ENCODE measurements around the gene CAMSAP2. TPM values are rescaled to one million over a fixed set of nuclear protein-coding genes. Genes with fewer than 3 reads are reported as not detected.

CAMSAP2 gene
- total RNA-seq, 1 experiment from 2014 or later, result 20.7 TPM

DNA sequence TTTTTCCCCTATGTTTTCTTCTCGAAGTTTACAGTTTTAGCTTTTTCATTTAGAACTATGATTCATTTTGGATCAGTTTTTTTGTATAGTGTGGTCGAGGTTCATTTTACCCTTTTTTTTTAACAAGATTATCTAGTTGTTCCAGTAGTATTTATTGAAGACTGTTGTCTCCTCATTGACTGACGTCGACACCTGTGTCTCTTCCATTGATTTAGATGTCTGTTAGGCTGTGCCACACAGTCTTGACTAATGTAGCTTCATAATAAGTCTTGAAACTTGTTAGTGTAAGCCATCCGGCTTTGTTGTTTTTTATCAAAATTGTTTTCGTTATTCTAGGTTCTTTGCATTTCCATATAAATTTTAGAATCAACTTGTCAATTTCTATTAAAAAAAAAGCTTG lies 45.2 kb downstream of the CAMSAP2 start:
- no peak for TF ChIP-seq ZNF317 (CRISPR knock-in tag; IDR thresholded peaks at IDR 0.05; ENCODE audit: borderline replicate concordance, low read depth)
- TF ChIP-seq ESRRA (CRISPR knock-in tag; IDR thresholded peaks at IDR 0.05; ENCODE audit: borderline replicate concordance), result no peak
- TF ChIP-seq, protein P1, sequence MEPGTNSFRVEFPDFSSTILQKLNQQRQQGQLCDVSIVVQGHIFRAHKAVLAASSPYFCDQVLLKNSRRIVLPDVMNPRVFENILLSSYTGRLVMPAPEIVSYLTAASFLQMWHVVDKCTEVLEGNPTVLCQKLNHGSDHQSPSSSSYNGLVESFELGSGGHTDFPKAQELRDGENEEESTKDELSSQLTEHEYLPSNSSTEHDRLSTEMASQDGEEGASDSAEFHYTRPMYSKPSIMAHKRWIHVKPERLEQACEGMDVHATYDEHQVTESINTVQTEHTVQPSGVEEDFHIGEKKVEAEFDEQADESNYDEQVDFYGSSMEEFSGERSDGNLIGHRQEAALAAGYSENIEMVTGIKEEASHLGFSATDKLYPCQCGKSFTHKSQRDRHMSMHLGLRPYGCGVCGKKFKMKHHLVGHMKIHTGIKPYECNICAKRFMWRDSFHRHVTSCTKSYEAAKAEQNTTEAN (CRISPR knock-in tag; IDR thresholded peaks at IDR 0.05), result no peak
- TF ChIP-seq ZNF396 (CRISPR knock-in tag; IDR thresholded peaks at IDR 0.05; ENCODE audit: borderline replicate concordance), result no peak
- no peak for TF ChIP-seq NFE2L1 (CRISPR knock-in tag; IDR thresholded peaks at IDR 0.05)
- H3K4me1 Mint-ChIP-seq, result peaks cover 14% of the 10 kb centered on the region
- H3K27me3 Mint-ChIP-seq (ENCODE audit: low read depth), result no peaks in the 10 kb centered on the region
- peaks cover 28% of the 10 kb centered on the region for H3K36me3 Mint-ChIP-seq
- H3K27ac Mint-ChIP-seq, result no peak overlapping the region
- H3K9me3 Mint-ChIP-seq, result peaks cover 20% of the 10 kb centered on the region
- ChIA-PET POLR2A (no interaction called here), CTCF (no interaction called here)
- no peak for ATAC-seq
- H3K4me3 Mint-ChIP-seq, result no peak overlapping the region
- no peak for DNase-seq (ENCODE audit: low spot score)

DNA sequence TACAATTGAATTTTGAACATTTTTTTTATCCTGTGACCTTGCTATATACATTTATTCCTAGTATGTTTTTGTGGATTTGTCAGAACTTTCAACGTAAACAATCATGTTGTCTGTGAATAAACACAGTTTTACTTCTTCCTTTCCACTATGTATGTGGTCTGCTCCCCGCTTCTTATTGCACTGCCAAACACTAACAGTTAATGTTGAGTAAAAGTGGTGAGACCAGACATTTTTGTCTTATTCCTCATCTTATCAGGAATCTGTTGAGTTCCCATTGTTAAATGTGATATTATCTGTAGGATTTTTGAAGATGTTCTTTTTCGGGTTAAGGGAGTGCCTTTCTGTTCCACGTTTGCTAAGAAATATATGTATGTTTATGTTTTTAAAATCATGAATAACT lies 45.9 kb downstream of the CAMSAP2 start:
- TF ChIP-seq, protein P2, sequence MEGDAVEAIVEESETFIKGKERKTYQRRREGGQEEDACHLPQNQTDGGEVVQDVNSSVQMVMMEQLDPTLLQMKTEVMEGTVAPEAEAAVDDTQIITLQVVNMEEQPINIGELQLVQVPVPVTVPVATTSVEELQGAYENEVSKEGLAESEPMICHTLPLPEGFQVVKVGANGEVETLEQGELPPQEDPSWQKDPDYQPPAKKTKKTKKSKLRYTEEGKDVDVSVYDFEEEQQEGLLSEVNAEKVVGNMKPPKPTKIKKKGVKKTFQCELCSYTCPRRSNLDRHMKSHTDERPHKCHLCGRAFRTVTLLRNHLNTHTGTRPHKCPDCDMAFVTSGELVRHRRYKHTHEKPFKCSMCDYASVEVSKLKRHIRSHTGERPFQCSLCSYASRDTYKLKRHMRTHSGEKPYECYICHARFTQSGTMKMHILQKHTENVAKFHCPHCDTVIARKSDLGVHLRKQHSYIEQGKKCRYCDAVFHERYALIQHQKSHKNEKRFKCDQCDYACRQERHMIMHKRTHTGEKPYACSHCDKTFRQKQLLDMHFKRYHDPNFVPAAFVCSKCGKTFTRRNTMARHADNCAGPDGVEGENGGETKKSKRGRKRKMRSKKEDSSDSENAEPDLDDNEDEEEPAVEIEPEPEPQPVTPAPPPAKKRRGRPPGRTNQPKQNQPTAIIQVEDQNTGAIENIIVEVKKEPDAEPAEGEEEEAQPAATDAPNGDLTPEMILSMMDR (IDR thresholded peaks at IDR 0.05), result no peak
- no peak for TF ChIP-seq TP53 (CRISPR knock-in tag; IDR thresholded peaks at IDR 0.05)
- TF ChIP-seq IRF2 (CRISPR knock-in tag; IDR thresholded peaks at IDR 0.05; ENCODE audit: borderline replicate concordance, low read depth), result no peak
- TF ChIP-seq, protein P3, sequence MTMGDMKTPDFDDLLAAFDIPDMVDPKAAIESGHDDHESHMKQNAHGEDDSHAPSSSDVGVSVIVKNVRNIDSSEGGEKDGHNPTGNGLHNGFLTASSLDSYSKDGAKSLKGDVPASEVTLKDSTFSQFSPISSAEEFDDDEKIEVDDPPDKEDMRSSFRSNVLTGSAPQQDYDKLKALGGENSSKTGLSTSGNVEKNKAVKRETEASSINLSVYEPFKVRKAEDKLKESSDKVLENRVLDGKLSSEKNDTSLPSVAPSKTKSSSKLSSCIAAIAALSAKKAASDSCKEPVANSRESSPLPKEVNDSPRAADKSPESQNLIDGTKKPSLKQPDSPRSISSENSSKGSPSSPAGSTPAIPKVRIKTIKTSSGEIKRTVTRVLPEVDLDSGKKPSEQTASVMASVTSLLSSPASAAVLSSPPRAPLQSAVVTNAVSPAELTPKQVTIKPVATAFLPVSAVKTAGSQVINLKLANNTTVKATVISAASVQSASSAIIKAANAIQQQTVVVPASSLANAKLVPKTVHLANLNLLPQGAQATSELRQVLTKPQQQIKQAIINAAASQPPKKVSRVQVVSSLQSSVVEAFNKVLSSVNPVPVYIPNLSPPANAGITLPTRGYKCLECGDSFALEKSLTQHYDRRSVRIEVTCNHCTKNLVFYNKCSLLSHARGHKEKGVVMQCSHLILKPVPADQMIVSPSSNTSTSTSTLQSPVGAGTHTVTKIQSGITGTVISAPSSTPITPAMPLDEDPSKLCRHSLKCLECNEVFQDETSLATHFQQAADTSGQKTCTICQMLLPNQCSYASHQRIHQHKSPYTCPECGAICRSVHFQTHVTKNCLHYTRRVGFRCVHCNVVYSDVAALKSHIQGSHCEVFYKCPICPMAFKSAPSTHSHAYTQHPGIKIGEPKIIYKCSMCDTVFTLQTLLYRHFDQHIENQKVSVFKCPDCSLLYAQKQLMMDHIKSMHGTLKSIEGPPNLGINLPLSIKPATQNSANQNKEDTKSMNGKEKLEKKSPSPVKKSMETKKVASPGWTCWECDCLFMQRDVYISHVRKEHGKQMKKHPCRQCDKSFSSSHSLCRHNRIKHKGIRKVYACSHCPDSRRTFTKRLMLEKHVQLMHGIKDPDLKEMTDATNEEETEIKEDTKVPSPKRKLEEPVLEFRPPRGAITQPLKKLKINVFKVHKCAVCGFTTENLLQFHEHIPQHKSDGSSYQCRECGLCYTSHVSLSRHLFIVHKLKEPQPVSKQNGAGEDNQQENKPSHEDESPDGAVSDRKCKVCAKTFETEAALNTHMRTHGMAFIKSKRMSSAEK (CRISPR knock-in tag; IDR thresholded peaks at IDR 0.05; ENCODE audit: borderline replicate concordance), result no peak
- TF ChIP-seq, protein P4, sequence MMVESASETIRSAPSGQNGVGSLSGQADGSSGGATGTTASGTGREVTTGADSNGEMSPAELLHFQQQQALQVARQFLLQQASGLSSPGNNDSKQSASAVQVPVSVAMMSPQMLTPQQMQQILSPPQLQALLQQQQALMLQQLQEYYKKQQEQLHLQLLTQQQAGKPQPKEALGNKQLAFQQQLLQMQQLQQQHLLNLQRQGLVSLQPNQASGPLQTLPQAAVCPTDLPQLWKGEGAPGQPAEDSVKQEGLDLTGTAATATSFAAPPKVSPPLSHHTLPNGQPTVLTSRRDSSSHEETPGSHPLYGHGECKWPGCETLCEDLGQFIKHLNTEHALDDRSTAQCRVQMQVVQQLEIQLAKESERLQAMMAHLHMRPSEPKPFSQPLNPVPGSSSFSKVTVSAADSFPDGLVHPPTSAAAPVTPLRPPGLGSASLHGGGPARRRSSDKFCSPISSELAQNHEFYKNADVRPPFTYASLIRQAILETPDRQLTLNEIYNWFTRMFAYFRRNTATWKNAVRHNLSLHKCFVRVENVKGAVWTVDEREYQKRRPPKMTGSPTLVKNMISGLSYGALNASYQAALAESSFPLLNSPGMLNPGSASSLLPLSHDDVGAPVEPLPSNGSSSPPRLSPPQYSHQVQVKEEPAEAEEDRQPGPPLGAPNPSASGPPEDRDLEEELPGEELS (CRISPR knock-in tag; IDR thresholded peaks at IDR 0.05), result no peak
- no peak for TF ChIP-seq HMGA2 (CRISPR knock-in tag; IDR thresholded peaks at IDR 0.05)
- CTCF ChIA-PET, result no interaction called here
- H3K27ac Mint-ChIP-seq, result 0 out of 2 replicates have a peak overlapping the region, but pooled peaks have one; percentile 9
- no peak for DNase-seq (ENCODE audit: low spot score)
- no peak overlapping the region for H3K4me3 Mint-ChIP-seq
- H3K27me3 Mint-ChIP-seq (ENCODE audit: low read depth), result no peaks in the 10 kb centered on the region
- ATAC-seq, result no peak
- peaks cover 13% of the 10 kb centered on the region for H3K4me1 Mint-ChIP-seq
- H3K36me3 Mint-ChIP-seq, result peaks cover 28% of the 10 kb centered on the region
- H3K9me3 Mint-ChIP-seq, result peaks cover 20% of the 10 kb centered on the region
- POLR2A ChIA-PET, result no interaction called here

DNA sequence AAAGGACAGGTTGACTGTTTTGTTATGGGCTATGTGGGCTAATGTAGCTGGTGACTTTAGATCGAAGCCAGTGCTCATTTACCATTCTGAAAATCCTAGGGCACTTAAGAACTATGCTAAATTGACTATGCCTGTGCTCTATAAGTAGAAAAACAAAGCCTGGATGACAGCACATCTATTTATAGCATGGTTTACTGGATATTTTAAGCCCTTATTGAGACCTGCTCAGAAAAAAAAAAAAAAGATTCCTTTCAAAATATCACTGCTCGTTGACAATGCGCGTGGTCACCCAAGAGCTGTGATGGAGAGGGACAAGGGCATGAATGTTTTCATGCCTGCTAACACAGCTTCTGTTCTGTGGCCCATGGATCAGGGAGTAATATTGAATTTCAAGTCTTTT lies 48.1 kb downstream of the CAMSAP2 start:
- ATAC-seq (no peak), DNase-seq (ENCODE audit: low spot score) (no peak)
- Mint-ChIP-seq H3K4me1 (peaks cover 7% of the 10 kb centered on the region; the same call in 1 of the 2 replicates), H3K27me3 (ENCODE audit: low read depth) (no peaks in the 10 kb centered on the region), H3K4me3 (no peak overlapping the region), H3K27ac (no peak overlapping the region), H3K9me3 (peaks cover 17% of the 10 kb centered on the region), H3K36me3 (peaks cover 22% of the 10 kb centered on the region)
- TF ChIP-seq NFYB (CRISPR knock-in tag; conservative IDR thresholded peaks at IDR 0.05; ENCODE audit: low read depth) (no peak), TP53 (CRISPR knock-in tag; IDR thresholded peaks at IDR 0.05) (no peak)
- ChIA-PET POLR2A (interaction anchor here (0.6 kb wide), 1 partner anchor 33 kb away, joined by 3 read pairs; no protein-coding TSS in a partner anchor), CTCF (interaction anchor here (1.2 kb wide), 1 partner anchor 251 kb away, joined by 3 read pairs; no protein-coding TSS in a partner anchor)
